ENCODE data around the gene VSIG8.

VSIG8 gene

DNA sequence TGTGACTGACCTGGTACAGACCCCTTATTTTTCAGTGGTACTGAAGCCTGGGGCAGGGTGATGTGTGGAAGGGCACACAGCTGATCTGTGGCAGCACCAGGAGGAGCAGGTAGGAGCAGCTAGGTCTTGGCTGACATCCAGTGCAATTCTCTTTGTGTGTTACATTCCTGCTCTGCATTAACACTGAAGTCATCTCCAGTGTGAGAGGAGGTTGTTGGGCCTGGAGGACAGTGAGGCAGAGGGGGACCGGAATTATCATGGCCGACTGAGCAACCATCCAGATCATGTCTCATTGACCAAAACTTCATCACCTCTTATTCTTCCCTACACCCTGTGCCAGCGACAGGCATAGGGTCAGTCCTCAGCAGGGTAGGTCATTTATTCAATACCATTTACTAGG lies 34.3 kb downstream of the VSIG8 start:
- DNase-seq: no peak

DNA sequence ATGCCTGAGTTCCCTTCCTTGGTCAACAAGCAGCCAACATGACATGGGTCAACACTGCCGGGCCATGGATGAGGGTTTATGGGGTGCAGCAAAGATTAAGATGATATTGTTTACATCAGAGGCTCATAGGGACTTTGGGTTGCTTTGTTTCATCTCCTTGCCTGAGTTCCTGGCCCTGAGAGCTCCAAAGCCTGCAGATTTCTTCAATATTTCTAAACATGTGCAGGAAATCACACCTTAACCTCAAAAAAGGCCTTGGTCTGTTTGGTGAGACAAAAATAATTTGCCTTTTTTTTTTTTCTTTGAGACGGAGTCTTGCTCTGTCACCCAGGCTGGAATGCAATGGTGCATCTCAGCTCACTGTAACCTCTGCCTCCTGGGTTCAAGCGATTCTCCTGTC lies 34.9 kb downstream of the VSIG8 start:
- no peak for DNase-seq

- no peak for DNase-seq
These were observed 35.4 kb downstream of the VSIG8 start for GRCh38 chr1:159827102-159827490.

GRCh38 chr1:159826441-159827101 lies 35.9 kb downstream of the VSIG8 start, which contains the start of gene SLAMF8:
Gene SLAMF8, plus strand, starts transcription at chr1:159826873. Its CDS starts 26 bp downstream, at chr1:159826899.
- no peak for DNase-seq

DNA sequence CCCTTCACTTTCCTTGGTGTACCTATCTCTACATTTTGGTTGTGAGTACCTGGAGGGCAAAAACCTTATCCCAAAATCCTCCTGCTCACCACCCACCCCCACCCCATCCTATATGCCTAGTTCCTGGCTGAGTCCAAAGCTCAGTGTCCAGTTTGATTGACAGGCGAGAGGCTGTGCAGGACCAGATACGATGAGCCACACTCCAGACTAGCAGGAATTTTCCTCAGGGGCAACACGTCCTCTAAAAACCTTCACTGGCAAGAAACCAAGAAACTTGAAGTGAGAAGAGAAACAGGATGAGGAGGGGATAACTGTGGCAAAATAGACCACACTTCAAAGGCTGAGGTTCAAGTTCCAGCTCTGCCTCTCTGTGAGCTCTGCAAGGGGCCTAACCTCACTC lies 36.9 kb downstream of the VSIG8 start:
- DNase-seq: no peak

GRCh38 chr1:159823406-159823805 lies 39.1 kb downstream of the VSIG8 start:
- peak; percentile 5 for DNase-seq

GRCh38 chr1:159821171-159821867 lies 41.1 kb downstream of the VSIG8 start:
- no peak for DNase-seq

GRCh38 chr1:159817276-159818041 lies 45.0 kb downstream of the VSIG8 start:
- DNase-seq: peak; percentile 92

DNA sequence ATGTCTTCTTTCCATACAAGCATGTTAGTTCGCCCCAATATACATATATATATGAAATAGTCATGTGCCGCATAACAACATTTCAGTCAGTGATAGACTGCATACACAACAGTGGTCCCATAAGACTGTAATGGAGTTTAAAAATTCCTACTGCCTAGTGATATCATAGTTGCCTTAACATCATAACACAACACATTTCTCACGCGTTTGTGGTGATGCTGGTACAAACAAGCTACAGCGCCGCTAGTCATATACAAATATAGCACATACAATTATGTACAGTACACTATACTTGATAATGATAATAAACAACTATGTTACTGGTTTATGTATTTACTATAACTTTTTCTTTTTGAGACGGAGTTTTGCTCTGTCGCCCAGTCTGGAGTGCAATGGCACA lies 46.5 kb downstream of the VSIG8 start:
- DNase-seq: no peak

DNA sequence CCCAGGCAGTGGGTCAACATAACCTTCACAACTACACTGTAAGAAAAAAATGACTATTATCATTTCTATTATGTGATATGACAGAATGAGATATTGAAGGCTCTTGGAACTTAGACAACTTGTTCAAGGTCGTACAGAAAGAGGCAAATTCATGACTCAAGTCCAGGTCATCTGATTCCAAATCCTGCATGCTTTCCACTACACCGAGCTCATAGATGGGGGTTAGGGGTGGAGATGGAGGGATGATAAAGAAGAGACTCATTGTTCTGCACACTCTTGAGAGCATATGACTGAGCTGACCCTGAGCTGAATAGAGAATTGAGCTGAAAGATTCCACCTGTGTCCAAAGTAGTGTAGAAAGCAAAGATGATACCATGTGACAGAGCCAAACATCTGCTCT lies 57.5 kb downstream of the VSIG8 start:
- no peak for DNase-seq
